Measurements from ENCODE around the gene MOGAT2.

GRCh38 chr11:75759832-75760231 is 42.2 kb downstream of the MOGAT2 start:
- no peak for TF ChIP-seq POLR2A (IDR thresholded peaks at IDR 0.05)
- TF ChIP-seq CTCF (IDR thresholded peaks at IDR 0.05), result no peak
- TF ChIP-seq POLR2AphosphoS5 (IDR thresholded peaks at IDR 0.05; ENCODE audit: insufficient read depth in 1 of 2, low read depth in 1 of 2), result no peak

All from vagina (tissue), 2 donors.